Activated T-helper 9 cell treated with anti-CD3 and anti-CD28 coated beads, Interleukin-2, amount 50 U/mL, for 16 hours (primary cell): Measurements from ENCODE around the gene IGLL1.
A peak's percentile ranks its signal among the peaks of the same experiment; 100 is the strongest.
"Not testable (repeated sequence)": the region's sequence is repeated elsewhere in the genome, so short reads cannot be mapped to it uniquely, and the experiment has no call there.

ENCODE experiments used
- DNase-seq: peaks from one replicate; pipeline ENCODE4 v3.0.0-alpha.2; 2020; ENCODE audit warnings: low read depth

The IGLL1 gene

DNA sequence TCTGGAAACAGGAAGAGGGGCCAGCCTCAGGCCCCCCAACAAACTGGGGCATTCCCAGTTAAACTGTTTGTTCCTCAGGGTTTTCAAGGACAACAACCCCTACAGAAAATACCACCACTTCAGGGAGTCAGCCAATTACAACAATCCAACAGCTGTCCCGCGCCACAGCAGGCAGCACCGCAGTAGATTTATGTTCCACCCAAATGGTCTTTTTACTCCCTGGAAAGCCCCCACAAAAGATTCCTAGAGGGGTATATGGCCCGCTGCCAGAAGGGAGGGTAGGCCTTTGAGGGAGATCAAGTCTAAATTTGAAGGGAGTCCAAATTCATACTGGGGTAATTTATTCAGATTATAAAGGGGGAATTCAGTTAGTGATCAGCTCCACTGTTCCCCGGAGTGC lies 39.3 kb downstream of the IGLL1 start:
- DNase-seq: not testable (repeated sequence)

- DNase-seq: not testable (repeated sequence)
Measured at GRCh38 chr22:23539839-23540198, 40.3 kb downstream of the IGLL1 start.

GRCh38 chr22:23539135-23539838 lies 40.8 kb downstream of the IGLL1 start:
- DNase-seq: peak; percentile 56

DNA sequence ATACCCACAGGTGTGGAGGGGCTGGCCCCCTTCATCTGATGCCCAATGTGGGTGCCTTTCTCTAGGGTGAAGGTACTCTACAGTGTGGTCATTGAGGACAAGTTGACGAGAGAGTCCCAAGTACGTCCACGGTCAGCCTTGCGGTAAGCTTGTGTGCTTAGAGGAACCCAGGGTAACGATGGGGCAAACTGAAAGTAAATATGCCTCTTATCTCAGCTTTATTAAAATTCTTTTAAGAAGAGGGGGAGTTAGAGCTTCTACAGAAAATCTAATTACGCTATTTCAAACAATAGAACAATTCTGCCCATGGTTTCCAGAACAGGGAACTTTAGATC lies 41.4 kb downstream of the IGLL1 start:
- not testable (repeated sequence) for DNase-seq

DNA sequence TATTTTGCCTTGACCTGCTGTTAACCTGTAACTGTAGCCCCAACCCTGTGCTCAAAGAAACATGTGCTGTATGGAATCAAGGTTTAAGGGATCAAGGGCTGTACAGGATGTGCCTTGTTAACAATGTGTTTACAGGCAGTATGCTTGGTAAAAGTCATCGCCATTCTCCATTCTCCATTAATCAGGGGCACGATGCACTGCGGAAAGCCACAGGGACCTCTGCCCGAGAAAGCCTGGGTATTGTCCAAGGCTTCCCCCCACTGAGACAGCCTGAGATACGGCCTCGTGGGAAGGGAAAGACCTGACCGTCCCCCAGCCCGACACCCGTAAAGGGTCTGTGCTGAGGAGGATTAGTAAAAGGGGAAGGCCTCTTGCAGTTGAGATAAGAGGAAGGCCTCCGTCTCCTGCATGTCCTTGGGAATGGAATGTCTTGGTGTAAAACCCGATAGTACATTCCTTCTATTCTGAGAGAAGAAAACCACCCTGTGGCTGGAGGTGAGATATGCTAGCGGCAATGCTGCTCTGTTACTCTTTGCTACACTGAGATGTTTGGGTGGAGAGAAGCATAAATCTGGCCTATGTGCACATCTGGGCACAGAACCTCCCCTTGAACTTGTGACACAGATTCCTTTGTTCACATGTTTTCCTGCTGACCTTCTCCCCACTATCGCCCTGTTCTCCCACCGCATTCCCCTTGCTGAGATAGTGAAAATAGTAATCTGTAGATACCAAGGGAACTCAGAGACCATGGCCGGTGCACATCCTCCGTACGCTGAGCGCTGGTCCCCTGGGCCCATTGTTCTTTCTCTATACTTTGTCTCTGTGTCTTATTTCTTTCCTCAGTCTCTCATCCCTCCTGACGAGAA lies 42.0 kb downstream of the IGLL1 start:
- DNase-seq: not testable (repeated sequence)

GRCh38 chr22:23537416-23537815 lies 42.7 kb downstream of the IGLL1 start:
- DNase-seq: no peak

DNA sequence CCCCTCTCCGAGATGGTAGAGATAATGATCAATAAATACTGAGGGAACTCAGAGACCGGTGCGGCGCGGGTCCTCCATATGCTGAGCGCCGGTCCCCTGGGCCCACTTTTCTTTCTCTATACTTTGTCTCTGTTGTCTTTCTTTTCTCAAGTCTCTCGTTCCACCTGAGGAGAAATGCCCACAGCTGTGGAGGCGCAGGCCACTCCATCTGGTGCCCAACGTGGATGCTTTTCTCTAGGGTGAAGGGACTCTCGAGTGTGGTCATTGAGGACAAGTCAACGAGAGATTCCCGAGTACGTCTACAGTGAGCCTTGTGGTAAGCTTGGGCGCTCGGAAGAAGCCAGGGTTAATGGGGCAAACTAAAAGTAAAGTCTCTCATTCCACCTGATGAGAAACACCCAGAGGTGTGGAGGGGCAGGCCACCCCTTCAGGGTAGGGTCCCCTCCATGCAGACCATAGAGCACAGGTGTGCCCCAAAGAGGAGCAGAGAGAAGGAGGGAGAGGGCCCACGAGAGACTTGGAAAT lies 43.2 kb downstream of the IGLL1 start:
- no peak for DNase-seq

GRCh38 chr22:23535790-23536661 lies 44.1 kb downstream of the IGLL1 start:
- not testable (repeated sequence) for DNase-seq

- no peak for DNase-seq
Measured at GRCh38 chr22:23534851-23535717, 45.0 kb downstream of the IGLL1 start.

DNA sequence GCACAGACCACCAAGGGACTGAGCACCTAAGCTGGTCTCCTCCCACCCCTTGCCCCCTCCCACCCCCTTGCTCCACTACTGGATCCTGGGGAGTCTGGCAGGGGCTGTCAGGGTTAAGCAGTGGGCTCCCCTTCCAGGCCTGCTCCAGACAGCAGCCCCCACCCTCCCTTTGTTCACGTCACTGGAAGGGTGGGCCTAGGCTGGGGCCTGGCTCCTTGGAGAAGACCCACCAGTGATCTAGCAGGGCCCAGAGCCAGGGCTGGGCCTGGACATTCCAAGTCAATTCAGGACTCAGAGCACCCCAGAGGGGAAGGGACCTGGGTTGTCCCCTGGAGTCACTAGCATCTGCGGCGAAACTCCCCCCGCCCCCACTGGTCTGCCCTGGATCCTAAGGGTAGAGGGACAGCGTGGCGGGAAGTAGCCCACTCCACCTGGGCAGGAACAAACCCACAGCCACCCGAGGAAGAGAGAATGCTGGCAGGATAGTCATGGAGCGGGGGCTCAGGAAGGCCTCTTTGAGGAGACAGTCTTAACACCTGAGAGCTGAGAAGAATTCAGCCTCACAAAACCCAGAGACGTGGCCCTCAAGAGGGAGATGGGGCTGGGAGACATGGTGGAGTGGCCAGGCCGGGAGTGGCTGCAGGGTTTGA lies 45.8 kb downstream of the IGLL1 start:
- no peak for DNase-seq

- no peak for DNase-seq
Measured at GRCh38 chr22:23533771-23534191, 46.3 kb downstream of the IGLL1 start.

GRCh38 chr22:23533328-23533762 lies 46.7 kb downstream of the IGLL1 start:
- DNase-seq: no peak

- DNase-seq: no peak
Measured at GRCh38 chr22:23532731-23533130, 47.4 kb downstream of the IGLL1 start.

GRCh38 chr22:23531966-23532705 lies 48.0 kb downstream of the IGLL1 start:
- DNase-seq: no peak

DNA sequence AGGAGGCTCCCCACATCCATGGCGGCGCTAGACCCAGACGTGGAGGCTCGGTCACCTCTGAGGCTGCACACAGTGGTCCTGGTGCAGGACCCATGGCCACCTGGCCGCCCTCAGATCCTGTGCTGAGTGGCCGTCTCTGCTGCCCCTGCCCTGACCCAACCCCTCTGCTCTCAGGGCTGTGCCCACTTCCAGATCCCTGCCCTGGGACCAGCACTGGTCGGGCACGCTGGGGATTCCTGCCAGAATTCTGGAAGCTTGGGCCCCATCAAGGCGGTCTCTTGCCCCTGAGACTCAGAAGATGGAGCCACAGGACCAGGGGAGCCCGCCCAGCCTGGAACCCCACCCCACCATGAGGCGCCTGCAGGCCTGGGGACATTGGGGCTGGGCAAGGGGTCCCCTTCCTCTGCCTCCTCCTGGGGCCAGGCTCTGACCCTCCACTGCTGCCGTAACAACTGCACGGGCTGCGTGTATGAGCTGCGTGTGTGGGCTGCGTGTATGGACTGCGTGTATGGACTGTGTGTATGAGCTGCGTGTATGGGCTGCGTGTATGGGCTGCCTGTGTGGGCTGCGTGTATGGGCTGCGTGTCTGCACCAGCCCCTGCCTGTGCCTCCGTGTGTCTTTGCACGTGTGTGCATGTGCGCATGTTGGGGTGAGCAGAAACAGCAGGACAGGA lies 48.7 kb downstream of the IGLL1 start:
- no peak for DNase-seq

GRCh38 chr22:23530766-23531282 lies 49.3 kb downstream of the IGLL1 start:
- DNase-seq: no peak

DNA sequence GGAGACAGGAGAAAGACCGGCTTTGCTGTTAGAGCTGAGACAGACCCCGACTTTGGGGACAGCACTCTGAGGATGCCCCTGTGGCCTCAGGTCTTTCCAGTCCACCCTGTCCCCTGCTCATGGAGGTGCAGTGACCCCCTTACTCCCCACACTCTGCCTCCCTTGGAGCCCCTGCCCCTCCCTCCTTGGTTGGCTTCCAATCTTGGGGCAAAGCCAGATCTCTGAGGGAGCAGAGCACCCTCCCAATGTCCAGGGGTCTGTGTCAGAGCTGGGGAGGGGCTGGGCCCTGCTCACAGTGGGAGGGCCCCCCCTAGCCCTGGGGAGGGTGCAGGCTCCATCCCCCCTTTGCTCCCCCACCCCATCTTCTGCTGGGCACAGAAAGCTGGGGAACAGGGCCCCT lies 50.0 kb downstream of the IGLL1 start:
- DNase-seq: no peak

GRCh38 chr22:23529166-23530103 lies 50.7 kb downstream of the IGLL1 start:
- no peak for DNase-seq
